Aorta (tissue), 5 donors: ENCODE data around the gene SLC35B1. TPM values are rescaled to one million over a fixed set of nuclear protein-coding genes. Genes with fewer than 3 reads are reported as not detected.
A peak's percentile ranks its signal among the peaks of the same experiment; 100 is the strongest.

Source experiments
- ATAC-seq: fragments of 200-7000 bp; cut with Tn5 transposase; one replicate; pipeline ENCODE4 v1.9.1; 2022; ENCODE audit warnings: moderate library complexity; ENCODE audit not compliant: low FRiP score
- DNase-seq, 2 donors: peaks; one replicate each; pipeline ENCODE4 v3.0.0-alpha.2; 2020
- H3K27ac ChIP-seq, 2 donors: one replicate each; pipeline ENCODE4 v1.5.1; 2013; ENCODE audit warnings: low read length in 2 of 2, mild to moderate bottlenecking in 2 of 2, moderate library complexity in 2 of 2, control low read depth in 1 of 2, inconsistent platforms in 1 of 2, low read depth in 1 of 2
- H3K27me3 ChIP-seq, 2 donors: one replicate each; pipeline ENCODE4 v1.6.1; 2013; ENCODE audit warnings: control low read depth in 1 of 2, low read length in 1 of 2, mild to moderate bottlenecking in 1 of 2, moderate library complexity in 1 of 2; ENCODE audit not compliant: insufficient read depth in 2 of 2, control insufficient read depth in 1 of 2
- H3K36me3 ChIP-seq, 2 donors: one replicate each; pipeline ENCODE4 v1.6.1; 2013; ENCODE audit warnings: control low read depth in 1 of 2, low read length in 1 of 2, mild to moderate bottlenecking in 1 of 2; ENCODE audit not compliant: insufficient read depth in 2 of 2, control insufficient read depth in 1 of 2
- H3K4me1 ChIP-seq, 2 donors: one replicate each; pipeline ENCODE4 v1.6.1; 2013; ENCODE audit warnings: low read length in 2 of 2, control low read depth in 1 of 2, mild to moderate bottlenecking in 1 of 2, moderate library complexity in 1 of 2; ENCODE audit not compliant: insufficient read depth in 2 of 2, control insufficient read depth in 1 of 2
- H3K4me3 ChIP-seq, 2 donors: one replicate each; pipeline ENCODE4 v1.5.1; 2013; ENCODE audit warnings: low read length in 2 of 2, control low read depth in 1 of 2, mild to moderate bottlenecking in 1 of 2
- H3K9me3 ChIP-seq: one replicate; pipeline ENCODE4 v1.6.1; 2013; ENCODE audit warnings: mild to moderate bottlenecking, low read length; ENCODE audit not compliant: control insufficient read depth
- WGBS, 2 donors: extraction: QIAGEN DNeasy Blood & Tissue Kit; methylation state at CpG; one replicate each; pipeline ENCODE4 v1.1.7; 2013; 5-methylcytosine and 5-hydroxymethylcytosine counted together
- intact Hi-C, 2 donors: fragments of 100-400 bp; cut with DNase I; formaldehyde crosslinking; loops; one replicate each; pipeline versions ENCODE4 v1.14.2 to v1.15.0; 2022
- polyA plus RNA-seq, 2 donors: library from polyadenylated mRNA; stranded (reverse); fragments of 200-250 nt; gene quantifications; one replicate each; pipeline ENCODE4 v1.2.3, GENCODE V29; 2013
- total RNA-seq, 2 donors: library from RNA; stranded (reverse); fragmentation: NEBNext Ultra II Directional; extraction: Animal tissue kit (Norgen Biotek cat#: 25700); gene quantifications; one replicate each; pipeline ENCODE4 v1.2.1, GENCODE V29; 2021
- donor health status: healthy with polysubstance abuse.
- donor health status: Bipolar disorder and iron deficiency.
- donor health status: DM: no; HTN: no; CAD: no.
- donor health status: DM: no; HTN: no; CAD: no.
- donor health status: DM: yes; HTN: yes; CAD: no.

The SLC35B1 gene
- total and polyA plus RNA-seq, 4 donors: 31.5 to 43.7 (median 35.3) TPM

- Histone ChIP-seq H3K4me1 (peaks cover 3 to 4% of the 10 kb centered on the region in 2 donors), H3K9me3 (no peaks in the 10 kb centered on the region), H3K27ac (peak overlapping the region in 1 of 2 donors; percentile 47), H3K27me3 (no peaks in the 10 kb centered on the region), H3K4me3 (no peak overlapping the region), H3K36me3 (no peaks in the 10 kb centered on the region)
- intact Hi-C loops: loop anchor here in 1 of 2 donors (5.0 kb wide), 1 partner anchor 38 kb away; no protein-coding TSS in a partner anchor
- ATAC-seq (peak; percentile 61), DNase-seq (peak; percentile 83 to 90)
- 71 to 74% methylated on average over 7 of the region's 7 CpGs for WGBS, 2 donors
Observed at GRCh38 chr17:49739641-49740271, 32.0 kb upstream of the SLC35B1 start.

- no peaks in the 10 kb centered on the region for H3K9me3 ChIP-seq
- ATAC-seq (no peak), DNase-seq (no peak)
- H3K4me3 ChIP-seq: no peak overlapping the region
- intact Hi-C loops: no loop called here
- no peaks in the 10 kb centered on the region for H3K36me3 ChIP-seq
- H3K27ac ChIP-seq: peak overlapping the region in 1 of 2 donors; percentile 45
- 63 to 66% methylated on average over 5 of the region's 5 CpGs for WGBS, 2 donors
- peaks cover 3 to 4% of the 10 kb centered on the region in 2 donors for H3K4me1 ChIP-seq
- no peaks in the 10 kb centered on the region for H3K27me3 ChIP-seq
Observed at GRCh38 chr17:49738456-49739163, 30.8 kb upstream of the SLC35B1 start.

GRCh38 chr17:49734515-49735490, 27.0 kb upstream of the SLC35B1 start:
- no peak overlapping the region for H3K27ac ChIP-seq
- peaks cover 2 to 3% of the 10 kb centered on the region in 2 donors for H3K4me1 ChIP-seq
- no peaks in the 10 kb centered on the region for H3K9me3 ChIP-seq
- no peaks in the 10 kb centered on the region for H3K27me3 ChIP-seq
- H3K36me3 ChIP-seq: no peaks in the 10 kb centered on the region
- no peak overlapping the region for H3K4me3 ChIP-seq
- no peak for DNase-seq
- WGBS, 2 donors: 94 to 95% methylated on average over 13 of the region's 13 CpGs
- intact Hi-C loops: no loop called here
- ATAC-seq: no peak

- no peak for DNase-seq
- H3K4me3 ChIP-seq: no peak overlapping the region
- no peaks in the 10 kb centered on the region for H3K4me1 ChIP-seq
- H3K9me3 ChIP-seq: no peaks in the 10 kb centered on the region
- no peaks in the 10 kb centered on the region for H3K36me3 ChIP-seq
- intact Hi-C loops: no loop called here
- no peaks in the 10 kb centered on the region for H3K27me3 ChIP-seq
- ATAC-seq: no peak
- peak overlapping the region in 1 of 2 donors; percentile 16 for H3K27ac ChIP-seq
- 5 to 8% methylated on average over 4 of the region's 4 CpGs for whole genome bisulfite sequencing, 2 donors
Observed at GRCh38 chr17:49731435-49731831, 23.7 kb upstream of the SLC35B1 start.

GRCh38 chr17:49730785-49731434, 23.1 kb upstream of the SLC35B1 start:
- Histone ChIP-seq H3K4me3 (no peak overlapping the region), H3K36me3 (no peaks in the 10 kb centered on the region), H3K4me1 (no peaks in the 10 kb centered on the region), H3K9me3 (no peaks in the 10 kb centered on the region), H3K27me3 (no peaks in the 10 kb centered on the region), H3K27ac (peak overlapping the region; percentile 31 to 88)
- peak; percentile 20 for ATAC-seq
- DNase-seq: no peak
- intact Hi-C loops: no loop called here
- WGBS, 2 donors: 7 to 14% methylated on average over 5 of the region's 5 CpGs

GRCh38 chr17:49730078-49730784, 22.5 kb upstream of the SLC35B1 start:
- H3K9me3 ChIP-seq: no peaks in the 10 kb centered on the region
- peak; percentile 95 for ATAC-seq

GRCh38 chr17:49729069-49729468, 21.3 kb upstream of the SLC35B1 start:
- H3K4me3 ChIP-seq: no peak overlapping the region
- H3K36me3 ChIP-seq: no peaks in the 10 kb centered on the region
- peak overlapping the region in 1 of 2 donors; percentile 67 for H3K27ac ChIP-seq
- WGBS, 2 donors: 55 to 65% methylated on average over 3 of the region's 3 CpGs
- H3K9me3 ChIP-seq: no peaks in the 10 kb centered on the region
- no peak for ATAC-seq
- no peak for DNase-seq
- H3K4me1 ChIP-seq: no peaks in the 10 kb centered on the region
- intact Hi-C loops: no loop called here
- no peaks in the 10 kb centered on the region for H3K27me3 ChIP-seq

More at GRCh38 chr17:49730078-49730784, 22.5 kb upstream of the SLC35B1 start:
- DNase-seq: peak; percentile 84
- WGBS, 2 donors: 4 to 6% methylated on average over 4 of the region's 4 CpGs
- H3K27ac ChIP-seq: peak overlapping the region; percentile 31 to 88
- intact Hi-C loops: no loop called here
- no peaks in the 10 kb centered on the region for H3K36me3 ChIP-seq
- H3K4me1 ChIP-seq: no peaks in the 10 kb centered on the region
- H3K4me3 ChIP-seq: no peak overlapping the region
- H3K27me3 ChIP-seq: no peaks in the 10 kb centered on the region
